Measurements from ENCODE around the gene ZDHHC7.
"Not testable (repeated sequence)": the region's sequence is repeated elsewhere in the genome, so short reads cannot be mapped to it uniquely, and the experiment has no call there.

DNA sequence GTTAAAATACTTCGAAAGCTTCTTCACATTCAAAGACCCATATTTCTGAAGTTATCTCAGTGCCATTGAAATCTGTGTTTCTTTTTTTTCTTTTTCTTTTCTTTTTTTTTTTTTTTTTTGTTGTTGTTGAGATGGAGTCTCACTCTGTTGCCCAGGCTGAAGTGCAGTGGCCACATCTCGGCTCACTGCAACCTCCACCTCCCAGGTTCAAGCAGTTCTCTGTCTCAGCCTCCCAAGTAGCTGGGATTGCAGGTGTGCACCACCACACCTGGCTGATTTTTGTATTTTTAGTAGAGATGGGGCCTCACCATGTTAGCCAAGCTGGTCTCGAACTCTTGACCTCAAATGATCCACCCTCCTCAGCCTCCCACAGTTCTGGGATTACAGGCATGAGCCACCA lies 43.0 kb upstream of the ZDHHC7 start:
- not testable (repeated sequence) for TF ChIP-seq POLR2A (IDR thresholded peaks at IDR 0.05)
- TF ChIP-seq, protein P1, sequence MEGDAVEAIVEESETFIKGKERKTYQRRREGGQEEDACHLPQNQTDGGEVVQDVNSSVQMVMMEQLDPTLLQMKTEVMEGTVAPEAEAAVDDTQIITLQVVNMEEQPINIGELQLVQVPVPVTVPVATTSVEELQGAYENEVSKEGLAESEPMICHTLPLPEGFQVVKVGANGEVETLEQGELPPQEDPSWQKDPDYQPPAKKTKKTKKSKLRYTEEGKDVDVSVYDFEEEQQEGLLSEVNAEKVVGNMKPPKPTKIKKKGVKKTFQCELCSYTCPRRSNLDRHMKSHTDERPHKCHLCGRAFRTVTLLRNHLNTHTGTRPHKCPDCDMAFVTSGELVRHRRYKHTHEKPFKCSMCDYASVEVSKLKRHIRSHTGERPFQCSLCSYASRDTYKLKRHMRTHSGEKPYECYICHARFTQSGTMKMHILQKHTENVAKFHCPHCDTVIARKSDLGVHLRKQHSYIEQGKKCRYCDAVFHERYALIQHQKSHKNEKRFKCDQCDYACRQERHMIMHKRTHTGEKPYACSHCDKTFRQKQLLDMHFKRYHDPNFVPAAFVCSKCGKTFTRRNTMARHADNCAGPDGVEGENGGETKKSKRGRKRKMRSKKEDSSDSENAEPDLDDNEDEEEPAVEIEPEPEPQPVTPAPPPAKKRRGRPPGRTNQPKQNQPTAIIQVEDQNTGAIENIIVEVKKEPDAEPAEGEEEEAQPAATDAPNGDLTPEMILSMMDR (IDR thresholded peaks at IDR 0.05) = not testable (repeated sequence)

Data from heart left ventricle (tissue), 13 donors.